DMS53 (cell line): ENCODE data around the gene KNDC1.
A peak's percentile ranks its signal among the peaks of the same experiment; 100 is the strongest.

Source experiments
- DNase-seq: peaks from one replicate; lab custom pipeline; 2025; lab: John Stamatoyannopoulos, UW

Gene KNDC1

DNA sequence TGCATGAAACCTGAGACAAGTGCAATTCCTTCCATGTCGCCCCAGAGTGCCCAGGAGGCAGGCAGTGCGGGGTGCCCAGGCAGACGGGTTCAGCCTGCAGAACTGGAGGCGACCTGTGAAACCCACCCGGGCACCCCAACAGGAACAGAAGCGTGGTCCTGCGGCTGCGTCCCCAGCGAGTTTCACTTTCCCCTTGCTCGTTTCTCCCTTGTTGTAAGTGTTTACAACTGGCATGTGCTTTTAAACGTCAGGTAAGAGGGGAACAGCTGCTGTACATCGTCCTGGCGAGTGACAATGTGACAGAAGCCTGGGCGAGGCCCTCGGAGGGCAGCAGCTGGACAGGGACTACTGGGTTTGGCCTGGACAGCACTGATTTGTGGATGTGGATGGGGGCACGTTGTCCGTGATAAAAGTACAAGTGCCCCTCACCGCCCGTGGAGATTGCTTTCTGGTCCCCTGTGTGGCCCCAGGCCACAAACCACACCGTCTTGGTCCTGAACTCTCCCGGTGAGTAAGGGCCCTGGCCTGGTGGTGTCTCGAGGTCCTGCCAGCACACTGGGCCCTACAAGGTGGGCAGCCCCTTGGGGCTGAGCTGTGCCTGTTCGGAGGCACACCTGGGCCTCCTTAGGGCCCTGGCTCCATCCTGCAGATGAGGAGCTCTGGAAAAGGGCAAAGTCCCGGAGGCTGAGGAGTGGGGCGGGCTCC lies 81.6 kb downstream of the KNDC1 start:
- DNase-seq: peak; percentile 46

DNA sequence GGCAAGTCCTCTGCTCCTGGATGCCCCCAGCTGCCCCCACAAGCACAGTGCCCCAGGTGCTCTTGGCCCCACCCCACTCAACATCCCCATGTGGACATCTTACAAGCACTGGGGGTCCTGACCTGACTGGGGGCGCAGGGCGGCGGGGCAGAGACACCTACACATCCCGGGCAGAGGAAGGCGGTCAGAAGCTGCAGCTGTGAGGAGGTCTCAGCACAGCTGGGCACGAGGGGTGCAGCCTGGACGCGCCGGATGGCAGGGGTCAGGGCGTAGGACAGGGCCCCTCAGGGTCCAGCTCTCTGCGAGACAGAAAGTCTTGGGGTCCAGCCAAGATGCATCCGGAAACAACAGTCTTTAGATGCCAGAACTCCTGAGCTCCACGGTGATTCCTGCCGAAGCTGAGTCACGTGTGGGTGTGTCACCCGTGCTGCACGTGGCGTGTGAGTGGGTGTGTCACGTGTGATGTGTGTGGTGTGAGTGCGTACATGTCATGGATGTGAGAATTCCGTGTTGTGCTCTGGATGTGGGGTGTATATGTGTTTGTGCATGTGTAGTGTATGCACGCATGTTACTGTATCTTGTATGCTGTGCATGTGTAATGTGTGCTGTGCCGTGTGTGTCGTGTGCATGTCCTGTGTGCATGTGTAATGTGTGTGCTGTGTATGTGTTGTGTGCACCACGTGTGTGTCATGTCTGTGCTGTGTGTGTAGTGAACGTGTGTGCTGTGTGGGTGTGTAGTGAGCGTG lies 82.8 kb downstream of the KNDC1 start:
- DNase-seq: no peak

DNA sequence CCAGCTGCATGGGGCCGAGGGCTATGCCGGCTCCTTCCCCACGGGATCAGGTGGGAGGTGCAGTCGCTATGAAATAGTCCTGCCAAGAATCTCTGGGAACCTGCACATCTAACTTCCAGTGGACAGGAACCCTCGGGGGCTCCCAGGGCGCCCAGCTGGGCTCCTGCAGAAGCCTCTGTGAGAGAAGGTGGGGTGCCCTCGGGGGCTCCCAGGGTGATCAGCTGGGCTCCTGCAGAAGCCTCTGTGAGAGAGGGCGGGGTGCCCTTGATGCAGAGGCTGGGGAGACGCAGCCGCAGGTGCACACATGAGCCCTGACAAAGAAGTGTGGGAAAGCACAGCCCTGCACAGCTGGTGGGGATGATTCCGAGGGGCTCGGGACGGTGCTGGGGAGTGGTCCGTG lies 83.6 kb downstream of the KNDC1 start:
- no peak for DNase-seq

DNA sequence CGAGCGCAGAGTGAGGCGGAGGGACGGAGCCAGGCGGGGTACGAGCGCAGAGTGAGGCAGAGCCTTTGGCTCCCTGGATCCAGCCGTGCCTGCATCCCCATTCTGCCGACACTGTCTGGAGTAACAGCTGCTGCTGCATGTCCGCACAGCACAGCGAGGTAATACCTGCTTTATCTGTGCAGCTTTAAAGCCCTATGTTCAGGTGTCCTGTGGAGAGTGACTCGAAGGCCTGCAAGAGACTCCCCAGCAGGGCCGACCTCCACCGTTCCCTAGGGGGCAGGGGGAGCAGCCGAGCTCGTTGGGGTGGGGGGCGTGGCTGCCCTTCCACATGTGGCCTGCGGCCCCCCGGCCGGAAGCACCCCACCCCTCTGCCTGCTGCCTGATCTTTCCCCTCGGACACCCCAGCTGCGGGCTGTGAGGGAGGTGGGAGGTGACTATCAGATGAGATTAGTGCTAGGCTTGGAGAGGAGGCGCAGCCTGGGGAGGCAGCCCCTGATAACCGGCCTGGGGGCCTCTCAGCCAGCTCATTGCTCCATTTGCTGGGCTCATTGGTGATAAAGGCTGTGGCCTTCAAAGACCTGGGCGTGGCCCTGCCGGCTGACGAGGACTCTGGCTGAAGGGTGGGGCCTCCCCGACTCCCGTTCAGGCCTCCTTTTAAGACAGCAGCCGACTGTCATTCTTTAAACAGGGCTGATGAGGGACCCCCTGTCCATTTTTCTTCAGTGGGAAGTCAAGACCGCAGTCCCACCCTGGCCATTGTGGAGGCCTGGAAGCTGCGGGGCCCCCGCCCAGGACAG lies 85.6 kb downstream of the KNDC1 start:
- no peak for DNase-seq

DNA sequence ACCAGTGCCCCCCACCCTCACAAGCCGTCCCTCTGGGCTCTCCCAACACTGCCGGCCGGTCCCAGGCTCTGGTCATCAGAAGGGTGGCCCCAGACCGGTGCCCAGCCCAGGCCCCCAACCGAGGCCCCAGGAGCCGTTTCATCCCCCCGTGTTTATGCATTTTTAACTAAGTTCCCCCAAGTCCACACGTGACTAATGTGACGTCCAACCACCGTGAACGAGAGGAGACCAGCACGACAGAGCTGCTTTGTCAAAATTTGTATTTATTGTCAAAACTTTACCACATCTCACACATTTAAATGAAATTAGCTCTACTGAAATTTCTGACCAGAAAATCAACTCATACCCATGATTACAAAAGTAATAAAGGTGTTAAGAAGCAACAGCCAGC lies 86.2 kb downstream of the KNDC1 start:
- DNase-seq: no peak

DNA sequence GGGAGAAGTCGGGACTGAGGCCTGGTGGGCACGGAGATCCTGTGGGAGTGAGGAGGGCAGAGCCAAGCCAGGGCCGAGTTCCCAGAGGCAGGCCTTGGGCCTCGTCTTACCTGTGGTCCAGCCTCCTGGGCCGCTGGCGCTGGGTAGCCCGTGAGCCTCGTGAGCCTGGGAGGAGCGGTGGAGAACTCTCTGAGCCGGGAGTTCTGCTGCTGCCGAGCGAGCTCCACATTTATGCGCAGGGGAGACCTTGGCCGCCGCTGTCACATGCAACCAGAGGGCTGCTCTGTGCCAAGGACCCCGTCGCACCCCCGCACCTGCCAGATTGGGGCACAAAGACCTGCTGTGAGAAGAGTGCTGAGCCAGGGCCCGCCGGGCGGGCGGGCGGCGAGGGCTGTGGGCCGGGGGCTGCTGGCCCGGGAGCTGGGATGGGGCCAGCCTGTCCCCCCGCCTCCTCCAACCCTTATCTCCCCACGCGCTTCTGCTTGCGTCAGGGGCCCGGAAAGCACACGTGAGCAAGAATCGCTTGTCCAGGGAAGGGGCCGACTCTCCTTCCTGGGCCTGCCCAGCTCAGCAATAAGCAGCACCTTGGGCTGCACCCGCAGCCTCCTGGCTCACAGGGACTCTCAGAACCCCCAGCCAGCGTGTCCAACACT lies 87.8 kb downstream of the KNDC1 start:
- DNase-seq: no peak

DNA sequence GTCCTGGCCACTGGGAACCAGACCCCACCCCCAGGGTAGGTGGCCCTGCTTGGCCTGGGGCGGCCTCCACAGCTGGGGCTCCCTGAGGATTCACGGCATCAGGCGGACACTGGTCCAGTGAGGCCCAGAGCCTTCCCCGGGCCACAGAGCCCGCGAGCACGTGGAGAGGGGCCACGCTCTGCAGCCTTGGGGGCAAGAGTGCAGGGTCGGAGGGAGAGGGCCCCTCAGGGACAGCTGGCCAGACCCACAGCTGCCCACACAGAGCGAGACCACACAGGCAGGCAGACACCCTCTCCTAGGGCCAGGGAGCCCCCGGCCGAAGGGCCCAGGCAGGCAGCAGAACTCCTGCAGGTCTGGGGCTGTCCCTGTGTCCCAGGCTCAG lies 88.3 kb downstream of the KNDC1 start:
- DNase-seq: no peak

DNA sequence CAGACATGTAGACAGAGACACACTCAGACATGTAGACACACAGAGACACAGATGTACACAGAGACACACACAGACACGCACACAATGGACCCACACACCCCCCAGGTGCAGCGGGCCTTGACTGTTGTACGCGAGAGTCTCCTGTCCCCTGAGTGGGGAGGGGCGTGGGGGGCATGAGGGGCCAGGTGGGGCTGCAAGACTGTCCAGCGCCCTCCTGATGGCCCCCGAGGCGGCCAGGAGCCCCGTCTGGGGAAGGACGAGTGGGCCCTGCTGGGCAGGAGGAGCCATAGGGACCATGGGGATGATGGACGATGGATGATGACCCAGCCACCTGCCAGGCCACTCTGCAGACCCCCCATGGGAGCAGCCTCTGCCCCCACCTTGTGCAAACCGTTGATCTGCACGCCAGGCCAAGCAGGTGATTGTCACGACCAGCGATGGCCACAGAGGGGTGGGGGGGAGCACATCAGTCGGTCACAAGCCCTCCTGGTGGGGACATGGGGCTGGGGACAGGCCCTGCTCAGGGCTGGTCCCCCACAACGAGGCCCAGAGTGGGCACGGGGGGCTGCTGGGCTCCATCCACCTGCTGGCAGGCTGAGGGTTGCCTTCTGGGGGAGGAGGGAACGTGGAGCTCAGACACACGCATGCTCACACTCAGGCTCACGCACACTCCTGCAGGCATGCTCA lies 89.2 kb downstream of the KNDC1 start:
- DNase-seq: no peak

DNA sequence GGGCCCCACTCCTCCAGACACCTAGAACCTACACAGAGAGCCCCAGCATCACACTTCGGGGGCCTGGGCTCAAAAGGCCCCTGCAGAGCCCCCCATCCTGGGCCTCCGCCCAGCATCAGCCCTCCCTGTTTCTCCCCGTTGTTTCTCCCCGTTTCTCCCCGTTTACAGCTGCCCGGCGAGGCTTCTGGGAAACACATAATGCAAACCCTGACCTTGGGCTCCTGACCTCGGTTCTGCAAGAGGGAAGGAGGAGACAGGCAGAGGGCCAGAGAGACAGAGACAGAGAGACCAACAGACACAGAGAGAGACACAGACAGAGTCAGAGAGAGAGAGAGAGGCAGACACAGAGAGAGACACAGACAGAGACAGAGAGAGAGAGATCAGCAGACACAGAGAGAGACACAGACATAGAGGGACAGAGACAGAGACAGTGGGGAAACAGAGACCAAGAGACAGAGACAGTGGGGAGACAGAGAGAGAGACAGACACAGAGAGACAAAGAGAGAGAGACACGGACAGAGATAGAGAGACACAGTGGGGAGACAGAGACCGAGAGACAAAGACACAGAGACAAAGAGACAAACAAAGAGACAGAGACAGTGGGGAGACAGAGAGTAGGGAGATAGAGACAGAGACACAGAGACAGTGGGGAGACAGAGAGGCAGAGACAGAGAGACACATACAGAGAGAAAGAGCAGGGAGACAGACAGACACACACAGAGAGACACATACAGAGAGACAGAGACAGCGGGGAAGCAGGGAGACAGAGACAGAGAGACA lies 90.1 kb downstream of the KNDC1 start:
- DNase-seq: no peak

DNA sequence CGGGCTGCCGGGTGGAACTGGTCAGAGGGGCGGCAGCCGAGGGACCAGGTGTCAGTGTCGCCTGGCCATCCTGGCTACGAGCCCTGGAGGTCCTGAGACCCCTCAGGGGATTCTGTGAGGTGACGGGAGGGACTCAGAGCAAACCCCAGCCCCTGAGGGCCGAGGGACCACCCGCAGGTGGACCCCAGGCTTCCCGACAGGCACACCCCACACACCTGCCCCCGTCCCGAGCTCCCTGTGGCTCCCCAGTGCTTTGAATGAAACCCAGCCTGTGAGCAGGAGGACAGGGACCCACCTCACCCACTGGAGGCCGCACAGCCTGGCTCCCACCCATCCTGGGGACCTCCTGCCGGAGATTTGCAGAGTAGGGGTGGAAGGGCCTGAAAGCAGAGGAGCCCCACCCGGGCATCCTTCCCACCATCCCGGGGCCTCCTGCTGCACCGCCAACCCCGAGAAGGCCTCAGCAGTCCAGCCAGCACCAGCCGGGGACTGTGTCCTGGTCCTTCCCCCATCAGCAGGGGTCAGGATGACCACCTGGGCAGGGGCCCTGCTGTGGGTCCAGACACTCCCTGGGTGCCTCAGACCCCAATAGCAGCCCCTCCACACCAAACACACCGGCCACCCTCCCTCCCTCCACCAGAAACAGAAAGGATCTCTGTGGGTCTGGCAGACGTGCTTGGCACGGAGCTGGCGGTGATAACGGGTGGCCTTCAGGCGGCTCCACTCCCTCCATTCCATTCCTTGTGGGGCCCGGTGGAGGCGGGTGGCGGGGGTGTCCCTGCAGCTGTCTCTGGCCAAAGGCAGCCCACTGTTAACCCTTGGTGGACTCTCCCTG lies 91.6 kb downstream of the KNDC1 start:
- DNase-seq: no peak

DNA sequence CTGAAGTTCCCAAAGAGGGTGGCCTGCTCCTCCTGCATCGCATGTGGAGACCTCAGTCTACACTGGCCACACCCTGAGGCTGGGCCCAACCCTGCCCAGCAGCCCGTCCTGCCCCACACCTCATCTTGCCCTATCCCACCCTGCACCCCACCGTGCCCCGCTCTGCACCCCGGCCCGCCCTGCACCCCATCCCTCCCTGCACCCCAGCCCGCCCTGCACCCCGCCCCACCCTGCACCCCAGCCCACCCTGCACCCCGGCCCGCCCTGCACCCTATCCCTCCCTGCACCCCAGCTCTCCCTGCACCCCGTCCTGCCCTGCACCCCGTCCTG lies 92.2 kb downstream of the KNDC1 start:
- no peak for DNase-seq

DNA sequence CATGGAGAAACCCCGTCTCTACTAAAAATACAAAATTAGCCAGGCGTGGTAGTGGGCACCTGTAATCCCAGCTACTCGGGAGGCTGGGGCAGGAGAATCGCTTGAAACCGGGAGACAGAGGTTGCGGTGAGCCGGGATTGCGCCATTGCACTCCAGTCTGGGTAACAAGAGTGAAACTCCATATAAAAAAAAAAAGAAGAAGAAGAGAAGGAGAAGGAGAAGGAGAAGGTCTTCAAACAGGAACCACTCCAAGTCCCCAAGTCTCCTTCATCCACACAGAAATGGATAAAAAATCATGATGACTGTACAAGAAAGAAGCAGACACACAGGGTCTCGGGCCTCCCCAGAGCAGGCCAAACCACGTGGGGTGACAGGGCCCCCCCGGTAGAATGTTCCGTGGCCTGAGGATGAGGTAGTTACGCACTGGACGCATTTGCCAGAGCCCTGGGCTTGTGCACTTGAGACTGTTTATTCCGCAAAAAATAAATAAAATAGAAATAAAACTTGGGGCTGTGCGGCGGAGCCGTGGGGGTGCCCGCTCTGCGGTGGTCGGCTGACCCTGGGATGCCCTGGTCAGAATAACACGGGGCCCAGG lies 93.4 kb downstream of the KNDC1 start:
- DNase-seq: no peak

DNA sequence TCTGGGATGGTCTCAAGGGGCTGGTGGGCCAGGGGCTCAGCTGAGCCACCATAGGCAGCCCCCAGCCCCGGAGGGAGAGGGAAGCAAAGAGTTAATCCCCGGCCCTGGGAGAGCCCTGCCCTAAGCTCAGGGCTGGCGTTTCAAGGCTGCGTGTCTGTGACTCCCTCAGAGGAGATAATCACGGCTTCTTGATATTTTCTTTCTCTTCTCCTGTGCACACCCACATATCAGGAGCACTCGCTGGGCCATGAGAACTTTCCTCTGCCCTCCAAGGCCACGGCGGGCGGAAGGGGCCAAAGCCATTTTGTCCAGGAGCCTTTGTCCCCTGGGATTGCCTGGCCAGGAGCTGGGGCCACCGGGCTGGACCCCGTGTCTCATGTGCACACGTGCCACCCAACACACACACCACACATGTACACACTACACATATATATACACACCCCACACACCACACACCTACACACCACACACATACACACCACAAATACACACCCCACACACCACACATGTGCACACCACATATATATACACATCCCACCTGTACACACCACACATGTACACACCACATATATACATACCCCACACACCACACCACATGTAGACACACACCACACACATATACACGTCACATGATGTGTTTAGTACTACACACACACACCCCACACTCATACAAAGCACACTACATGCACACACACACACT lies 94.6 kb downstream of the KNDC1 start:
- no peak for DNase-seq

DNA sequence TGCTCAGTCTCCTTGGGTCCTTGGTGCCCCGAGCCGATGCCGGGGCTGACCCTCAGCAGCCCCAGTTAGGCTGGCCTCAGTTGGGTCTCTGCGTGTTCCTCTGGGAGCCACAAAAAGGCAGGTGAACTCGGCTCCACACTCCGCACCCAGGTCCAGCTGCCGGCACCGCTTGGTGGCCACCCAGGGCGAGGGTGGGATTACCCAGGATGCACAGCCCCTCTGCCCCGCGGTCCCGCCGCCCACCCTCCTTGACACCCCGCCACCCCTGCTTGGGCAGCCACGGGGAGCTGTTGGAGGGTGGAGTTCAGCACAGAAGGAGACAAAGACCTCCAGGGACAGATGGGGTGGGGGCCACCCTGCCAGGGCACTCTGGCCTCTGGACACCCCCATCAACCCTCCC lies 95.3 kb downstream of the KNDC1 start:
- no peak for DNase-seq

DNA sequence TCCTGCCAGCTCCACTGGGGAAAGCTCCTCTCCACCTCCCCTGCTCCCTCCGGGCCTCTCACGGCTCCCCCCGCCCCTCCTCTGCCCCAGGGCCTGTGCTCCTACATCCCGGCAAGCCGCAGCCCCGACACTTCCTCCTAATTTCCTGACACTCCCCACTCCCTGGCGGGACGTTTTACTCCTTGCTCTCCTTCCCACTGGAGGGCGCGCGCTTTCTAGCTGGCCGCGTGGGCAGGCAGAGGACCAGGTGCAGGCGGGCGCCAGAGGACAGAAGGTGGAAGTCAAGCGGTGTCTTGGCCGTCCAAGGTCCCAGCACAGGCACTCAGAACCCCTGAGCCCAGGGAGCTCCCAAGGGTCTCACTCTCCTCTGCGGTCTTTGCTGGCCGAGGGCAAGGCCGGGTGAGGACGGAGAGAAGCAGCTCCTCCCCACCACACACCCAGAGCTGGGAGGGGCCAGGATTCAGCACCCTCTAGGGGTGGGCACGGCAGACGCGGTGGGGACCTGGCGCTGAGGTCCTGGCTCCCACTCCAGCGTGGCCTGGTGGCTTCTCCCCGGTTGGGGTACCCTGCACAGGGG lies 97.6 kb downstream of the KNDC1 start:
- peak; percentile 59 for DNase-seq

DNA sequence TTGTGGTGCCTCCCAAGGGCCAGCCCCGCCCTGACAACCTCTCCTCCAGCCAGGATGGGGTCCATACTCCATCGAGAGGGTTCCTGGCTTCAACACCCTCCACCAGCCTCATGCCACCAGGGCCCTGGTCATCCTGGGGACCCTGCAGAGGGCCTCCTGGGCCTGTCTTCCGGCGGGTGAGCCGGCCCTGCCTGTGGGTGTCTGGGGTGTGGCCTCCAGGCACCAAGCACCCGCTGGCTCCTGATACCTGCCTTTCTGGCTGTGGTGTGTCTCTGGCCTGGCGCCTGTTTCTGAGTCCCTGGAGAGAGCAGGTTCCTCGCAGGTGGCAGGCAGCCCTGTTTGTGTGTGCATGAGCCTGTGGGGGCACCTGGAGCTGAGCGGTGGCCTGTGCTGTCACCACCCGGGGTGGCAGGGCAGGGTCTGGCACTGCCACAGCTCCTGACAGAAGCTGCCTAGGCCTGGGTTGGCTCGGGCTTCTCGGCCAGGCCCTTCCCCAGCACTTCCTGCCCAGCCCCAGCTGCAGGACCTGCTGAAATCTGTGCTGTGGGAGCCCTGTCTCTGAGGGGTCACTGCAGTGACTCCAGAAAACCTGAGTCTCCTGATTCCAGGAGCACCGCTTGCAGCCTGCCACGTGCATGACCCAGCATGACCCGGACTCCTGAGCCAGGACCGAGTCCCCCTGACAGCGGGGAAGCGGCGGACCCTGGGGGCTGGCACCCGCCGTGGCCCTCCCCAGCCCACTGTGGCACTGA lies 98.2 kb downstream of the KNDC1 start:
- no peak for DNase-seq

DNA sequence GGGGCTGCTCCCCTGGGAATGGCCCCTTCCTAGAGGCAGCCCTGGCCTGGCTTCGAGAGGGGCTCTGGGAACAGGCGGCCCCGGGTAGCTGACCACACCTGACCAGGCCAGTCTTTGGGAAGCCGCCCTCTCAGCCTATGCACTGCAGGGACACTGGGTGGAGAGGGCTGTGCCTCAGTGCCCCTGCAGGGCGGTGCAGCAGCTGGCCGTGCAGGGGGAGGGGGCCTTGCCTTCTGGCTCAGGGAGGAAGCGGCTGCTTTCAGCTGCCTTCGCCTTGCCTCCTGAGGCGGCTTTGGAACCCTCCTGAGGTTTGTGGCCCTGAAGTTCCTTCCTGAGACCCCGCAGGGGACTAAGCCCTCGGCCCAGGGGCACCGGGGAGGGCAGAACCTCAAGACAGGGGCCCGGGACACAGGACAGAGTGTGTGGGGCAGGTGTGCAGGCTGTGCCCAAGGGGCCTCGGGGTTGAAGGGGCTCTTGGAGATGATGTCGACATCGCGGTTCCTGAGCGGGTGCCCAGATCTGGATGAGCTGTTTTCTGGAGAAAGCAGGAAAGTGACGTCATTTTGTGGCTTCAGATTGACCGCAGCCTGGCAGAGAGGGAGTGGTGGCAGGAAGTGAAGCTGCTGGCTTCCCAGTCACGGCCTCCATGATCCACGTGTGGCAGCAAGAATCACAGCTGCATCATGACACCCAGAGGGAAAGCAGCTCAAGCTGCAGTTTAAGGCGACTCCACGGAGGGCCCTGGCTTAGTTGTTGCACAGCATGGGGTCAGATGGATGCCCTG lies 99.0 kb downstream of the KNDC1 start:
- no peak for DNase-seq
